HG03457 (cell line): ENCODE measurements around the gene RACK1.
"Not testable (repeated sequence)": the region's sequence is repeated elsewhere in the genome, so short reads cannot be mapped to it uniquely, and the experiment has no call there.

Source experiments
- ATAC-seq: cut with Tn5 transposase; IDR thresholded peaks from one replicate; pipeline ENCODE4 v1.9.1; 2021; ENCODE audit warnings: moderate number of reproducible peaks; ENCODE audit not compliant: unreplicated experiment

Gene RACK1

GRCh38 chr5:181217111-181217802 is 26.4 kb downstream of the RACK1 start:
- peak; percentile 2 for ATAC-seq

DNA sequence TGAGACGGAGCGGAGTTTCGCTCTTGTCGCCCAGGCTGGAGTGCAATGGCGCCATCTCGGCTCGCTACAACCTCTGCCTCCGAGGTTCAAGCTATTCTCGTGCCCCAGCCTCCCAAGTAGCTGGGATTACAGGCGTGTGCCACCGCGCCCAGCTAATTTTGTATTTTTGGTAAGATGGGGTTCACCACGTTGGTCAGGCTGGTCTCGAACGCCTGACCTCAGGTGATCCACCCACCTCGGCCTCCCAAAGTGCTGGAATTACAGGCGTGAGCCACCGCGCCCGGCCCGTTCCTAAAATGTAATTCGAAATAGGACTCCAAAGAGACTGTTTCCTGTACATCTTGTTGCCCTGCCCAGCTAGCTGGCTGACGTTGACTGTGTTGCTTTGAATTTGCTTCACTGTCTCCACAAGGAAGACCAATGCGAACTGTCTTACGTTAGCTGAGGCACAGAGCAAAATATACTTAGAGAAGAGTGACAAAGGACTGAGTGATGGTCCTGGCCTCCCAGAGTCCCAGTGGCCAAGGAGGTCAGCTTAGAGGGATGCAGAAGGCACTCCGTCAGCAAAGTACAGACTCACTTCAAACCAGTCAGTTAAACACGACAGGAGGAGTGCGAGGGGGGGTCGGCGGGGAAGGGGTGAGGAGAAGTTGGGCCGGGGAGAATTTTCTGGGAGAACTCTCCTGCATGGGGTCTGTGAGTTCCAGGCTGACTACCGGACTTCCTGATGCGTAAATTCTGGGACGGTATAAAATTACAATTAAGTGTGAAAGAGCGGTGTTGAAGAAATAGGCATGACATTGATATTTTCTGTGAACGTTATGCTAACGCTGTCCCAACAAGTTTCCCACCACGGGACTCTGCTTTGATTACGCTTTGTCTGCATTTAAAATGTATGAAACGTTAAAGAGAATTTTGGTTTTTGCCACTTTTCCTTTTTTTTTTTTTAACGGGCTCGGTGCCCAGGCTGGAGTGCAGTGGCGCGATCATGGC is 27.4 kb downstream of the RACK1 start:
- no peak for ATAC-seq

DNA sequence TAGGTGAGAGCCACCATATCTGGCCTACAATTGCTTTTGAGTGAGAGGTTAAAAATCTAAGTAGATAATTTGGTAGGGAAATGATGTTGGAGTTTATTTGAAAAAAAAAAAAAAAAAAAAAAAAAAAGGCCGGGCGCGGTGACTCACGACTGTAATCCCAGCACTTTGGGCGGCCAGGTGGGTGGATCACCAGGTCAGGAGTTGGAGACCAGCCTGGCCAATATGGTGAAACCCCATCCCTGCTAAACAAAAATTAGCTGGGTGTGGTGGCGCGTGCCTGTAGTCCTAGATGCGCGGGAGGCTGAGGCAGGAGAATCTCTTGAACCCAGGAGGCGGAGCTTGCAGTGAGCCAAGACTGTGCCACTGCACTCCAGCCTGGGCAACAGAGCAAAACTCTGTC is 29.5 kb downstream of the RACK1 start:
- not testable (repeated sequence) for ATAC-seq

DNA sequence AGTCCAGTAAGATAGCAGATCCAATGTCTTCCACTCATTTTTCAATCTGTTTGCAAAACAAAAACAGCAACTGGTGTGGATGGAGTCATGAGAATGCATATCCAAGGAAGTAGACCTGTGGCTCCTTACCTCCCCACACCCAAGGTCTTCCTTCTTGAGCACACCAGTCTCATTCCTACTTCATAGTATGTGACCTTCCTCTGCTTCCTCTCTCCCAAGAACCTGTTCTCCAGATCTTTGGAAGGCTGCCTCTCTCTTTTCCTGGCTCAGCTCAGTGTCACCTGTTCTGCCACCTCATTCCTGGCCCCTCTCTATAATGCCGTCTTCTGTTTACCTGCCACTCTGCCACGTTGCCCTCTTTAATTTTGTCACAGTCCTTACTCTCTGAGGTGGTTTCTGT is 30.8 kb downstream of the RACK1 start:
- ATAC-seq = no peak

DNA sequence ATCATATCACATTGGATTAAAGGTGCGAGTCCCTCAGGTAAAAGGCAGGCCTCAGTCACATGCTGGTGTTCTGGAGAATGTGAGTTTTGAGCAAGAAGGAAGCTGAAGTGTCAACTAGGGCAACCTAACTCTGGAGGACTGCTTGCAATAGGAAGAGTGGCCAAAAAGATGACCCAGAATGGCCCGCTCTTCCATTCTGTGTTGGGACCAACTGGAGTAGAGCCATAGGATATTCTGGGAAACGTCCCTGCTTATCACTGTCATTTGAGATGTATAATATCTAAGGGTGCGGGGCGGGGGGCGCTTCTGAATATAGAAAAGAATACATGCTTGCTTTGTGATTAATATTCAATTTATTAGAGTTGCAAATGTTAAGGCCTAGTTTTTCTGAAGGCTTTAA is 31.6 kb downstream of the RACK1 start:
- no peak for ATAC-seq

- no peak for ATAC-seq
Measured at GRCh38 chr5:181211208-181211607, 32.5 kb downstream of the RACK1 start.

DNA sequence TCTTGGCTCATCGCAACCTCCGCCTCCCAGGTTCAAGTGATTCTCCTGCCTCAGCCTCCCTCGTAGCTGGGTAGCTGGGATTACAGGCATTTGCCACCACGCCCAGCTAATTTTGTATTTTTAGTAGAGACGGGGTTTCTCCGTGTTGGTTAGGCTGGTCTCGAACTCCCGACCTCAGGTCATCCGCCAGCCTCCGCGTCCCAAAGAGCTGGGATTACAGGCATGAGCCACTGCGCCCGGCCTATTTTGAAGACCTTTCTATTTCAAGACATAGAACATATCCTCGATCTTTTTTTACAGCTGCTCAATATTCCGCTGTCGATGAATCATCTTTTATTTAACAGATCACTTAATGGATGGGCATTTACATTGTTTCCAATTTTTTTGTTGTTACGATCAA is 33.0 kb downstream of the RACK1 start:
- ATAC-seq = not testable (repeated sequence)

- not testable (repeated sequence) for ATAC-seq
Measured at GRCh38 chr5:181210148-181210547, 33.6 kb downstream of the RACK1 start.

GRCh38 chr5:181209006-181209405 is 34.7 kb downstream of the RACK1 start:
- ATAC-seq = not testable (repeated sequence)

DNA sequence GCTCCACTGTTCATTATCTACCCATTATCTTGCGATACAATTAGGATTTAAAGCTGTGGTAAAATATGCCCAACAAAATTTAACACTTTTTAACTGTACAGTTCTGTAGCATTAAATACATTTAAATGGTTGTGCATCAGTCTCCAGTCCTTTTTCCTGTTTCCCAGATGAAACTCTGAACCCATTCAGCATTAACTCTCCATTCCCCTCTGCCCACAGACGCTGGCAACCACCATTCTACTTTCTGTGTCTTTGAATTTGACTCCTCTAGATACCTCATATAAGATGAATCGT is 35.8 kb downstream of the RACK1 start:
- no peak for ATAC-seq

GRCh38 chr5:181207214-181207959 is 36.3 kb downstream of the RACK1 start:
- ATAC-seq = peak; percentile 23

GRCh38 chr5:181205761-181206649 is 37.7 kb downstream of the RACK1 start:
- ATAC-seq = no peak

DNA sequence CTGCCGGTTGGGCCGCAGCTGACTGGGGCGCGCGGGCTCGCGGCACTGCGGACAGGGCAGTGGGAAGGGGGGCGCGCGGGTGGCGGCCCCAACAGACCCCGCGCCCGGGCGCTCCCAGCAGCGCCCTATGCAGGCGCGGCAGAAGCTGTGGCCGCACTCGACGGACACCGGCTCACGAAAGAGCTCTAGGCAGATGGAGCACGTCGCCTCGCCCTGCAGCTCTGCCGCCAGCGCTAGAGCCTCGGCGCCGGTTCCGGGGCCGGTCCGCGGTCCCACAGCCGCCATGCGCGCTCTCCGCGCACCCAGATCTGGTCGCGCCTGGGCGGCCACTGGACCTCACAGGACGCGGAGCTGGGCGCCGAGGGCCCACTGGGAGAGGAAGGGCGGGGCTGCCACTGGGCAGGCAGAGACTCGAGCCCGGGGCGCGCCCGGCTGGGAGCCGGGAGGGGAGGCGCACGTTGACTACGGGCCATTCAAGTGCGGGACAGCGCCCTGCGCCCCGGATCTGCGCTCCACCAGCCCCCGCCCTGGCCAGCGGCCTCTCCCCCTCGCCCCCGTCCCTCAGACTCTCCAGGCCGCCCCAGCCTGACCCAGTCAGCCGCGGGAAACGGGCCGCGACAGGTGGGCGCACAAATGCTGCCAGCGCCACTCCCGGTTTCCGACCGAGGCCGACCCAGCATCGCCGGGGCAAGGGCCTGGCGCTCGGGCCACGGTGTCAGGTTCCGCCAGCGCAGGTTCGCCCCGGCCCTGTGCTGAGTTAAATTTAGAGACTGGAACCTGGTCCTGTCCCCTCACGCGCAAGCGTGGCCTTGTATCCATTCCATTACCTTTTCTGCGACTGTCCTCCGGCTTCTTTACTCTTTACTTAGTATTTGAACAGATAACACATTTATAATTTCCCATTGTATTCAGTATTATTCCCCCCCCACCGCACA is 38.6 kb downstream of the RACK1 start, which contains the start of gene TRIM7:
TSS of gene TRIM7 (minus strand) at position 371 of the 935 bp plus-strand sequence. CDS start at position 285, 86 bp downstream.
- no peak for ATAC-seq

DNA sequence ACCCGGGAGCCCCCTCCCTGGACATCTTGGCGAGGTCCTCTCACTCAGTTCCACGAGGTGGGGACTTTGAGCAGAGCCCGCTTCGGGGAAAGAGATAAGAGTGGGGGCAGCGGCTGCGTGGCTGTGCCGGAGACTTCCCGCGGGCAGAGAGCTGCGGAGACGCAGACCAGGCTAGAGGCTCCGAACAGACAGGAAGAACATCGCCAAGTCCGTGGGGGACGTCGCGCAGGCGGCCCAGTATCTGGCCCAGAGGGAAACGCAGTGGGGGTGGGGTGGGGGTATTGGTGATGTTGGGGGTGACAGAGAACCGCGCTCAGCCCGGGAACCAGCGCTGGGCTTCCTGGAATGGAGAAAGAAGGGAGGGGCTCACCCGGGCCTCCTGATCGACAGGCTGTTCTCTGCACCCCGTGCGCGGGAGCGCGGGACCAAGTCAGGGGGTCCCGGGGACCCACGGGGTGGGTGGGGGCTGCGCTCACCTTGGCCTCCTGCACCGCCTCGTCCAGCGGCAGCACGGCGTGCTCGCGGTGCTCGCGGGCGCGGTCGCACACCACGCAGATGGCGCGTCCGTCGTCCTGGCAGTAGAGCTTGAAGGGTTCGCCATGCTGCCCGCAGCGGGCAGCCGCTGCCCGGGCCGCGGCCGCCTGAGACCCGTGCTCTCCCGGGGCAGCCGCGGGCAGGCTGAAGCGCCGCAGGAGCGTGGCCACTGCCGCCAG is 39.4 kb downstream of the RACK1 start:
- no peak for ATAC-seq

DNA sequence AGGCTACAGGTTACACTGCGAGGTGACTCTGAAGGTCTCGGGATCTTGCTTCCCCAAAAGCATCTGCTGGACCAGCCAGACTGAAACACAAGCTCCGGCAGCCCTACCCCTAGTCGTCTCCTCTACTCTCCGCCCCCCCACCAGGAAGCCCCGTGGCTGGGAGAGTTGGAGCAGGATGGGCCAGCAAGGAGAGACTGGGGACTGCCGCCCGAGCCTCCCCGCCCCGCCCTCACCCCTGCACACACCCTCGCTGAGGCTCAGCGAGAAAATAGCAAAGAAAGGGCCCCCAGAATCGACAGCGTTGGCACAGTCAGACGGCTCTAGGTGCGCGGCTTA is 40.0 kb downstream of the RACK1 start:
- ATAC-seq = no peak

- no peak for ATAC-seq
Measured at GRCh38 chr5:181203093-181203711, 40.5 kb downstream of the RACK1 start.

DNA sequence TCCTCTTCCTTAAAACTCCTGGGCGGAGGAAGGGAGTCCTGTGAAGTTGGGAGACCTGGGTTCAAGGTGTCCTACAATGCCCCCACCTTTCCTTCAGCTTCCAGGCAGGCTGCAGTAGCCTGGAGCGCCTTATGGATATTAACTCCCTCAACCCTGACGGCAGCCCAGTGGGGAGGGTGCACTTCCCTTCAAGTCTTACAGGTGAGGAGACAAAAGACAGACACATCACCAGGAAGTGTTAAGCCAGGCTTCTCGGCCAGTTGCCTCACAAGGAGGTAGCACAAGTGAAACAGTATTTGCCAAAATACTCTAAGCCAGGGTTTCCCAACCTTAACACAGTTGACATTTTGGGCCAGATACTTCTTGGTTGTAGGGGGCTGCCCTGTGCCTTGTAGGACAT is 42.9 kb downstream of the RACK1 start:
- ATAC-seq = no peak

DNA sequence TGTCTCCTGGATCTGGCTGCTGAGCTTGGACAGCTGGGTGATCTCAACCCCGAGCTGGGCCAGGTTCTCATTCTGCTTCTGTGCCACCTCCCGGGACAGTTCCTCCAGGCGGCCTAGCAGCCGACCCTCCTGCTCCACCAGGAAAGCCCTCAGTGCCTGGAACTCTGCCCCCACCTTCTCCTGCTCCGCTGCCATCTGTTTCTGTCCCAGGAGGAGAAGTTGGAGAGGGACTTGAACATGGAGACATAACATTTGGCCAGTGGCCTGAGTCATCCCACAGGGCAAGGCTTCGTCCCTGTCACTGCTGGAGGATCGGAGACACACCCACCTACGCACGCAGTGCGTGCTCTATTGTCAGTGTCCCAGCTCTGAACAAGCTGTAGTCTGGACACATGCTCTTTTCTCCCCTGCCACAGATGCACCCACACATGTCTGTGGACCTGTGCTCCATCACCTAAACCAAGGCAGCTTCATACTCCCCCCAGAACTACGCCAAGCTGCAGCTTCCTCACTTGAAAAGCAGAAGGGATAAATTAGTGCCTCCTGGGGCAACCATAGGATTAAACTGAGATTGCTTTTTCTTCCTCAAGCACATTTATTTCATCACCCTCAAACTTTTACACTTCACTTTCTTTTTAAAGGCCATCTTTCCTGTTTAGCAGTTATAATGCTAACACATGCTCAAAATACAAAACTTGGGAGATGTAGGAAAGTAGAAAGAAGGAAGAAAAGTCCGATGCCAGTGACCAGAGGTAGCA is 43.6 kb downstream of the RACK1 start:
- no peak for ATAC-seq
